Measurements from ENCODE around the gene STEAP2.

DNA sequence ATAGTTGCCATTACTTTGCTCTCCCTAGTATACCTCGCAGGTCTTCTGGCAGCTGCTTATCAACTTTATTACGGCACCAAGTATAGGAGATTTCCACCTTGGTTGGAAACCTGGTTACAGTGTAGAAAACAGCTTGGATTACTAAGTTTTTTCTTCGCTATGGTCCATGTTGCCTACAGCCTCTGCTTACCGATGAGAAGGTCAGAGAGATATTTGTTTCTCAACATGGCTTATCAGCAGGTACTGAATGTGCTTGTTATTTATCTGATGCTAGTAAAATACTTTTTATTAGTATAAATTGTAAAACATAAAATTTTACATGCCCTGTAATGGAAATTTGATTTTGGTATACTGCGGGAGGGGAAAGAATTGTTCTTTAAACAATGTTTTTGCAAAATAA, 15.7 kb downstream of the STEAP2 start:
- TF ChIP-seq, protein P1, sequence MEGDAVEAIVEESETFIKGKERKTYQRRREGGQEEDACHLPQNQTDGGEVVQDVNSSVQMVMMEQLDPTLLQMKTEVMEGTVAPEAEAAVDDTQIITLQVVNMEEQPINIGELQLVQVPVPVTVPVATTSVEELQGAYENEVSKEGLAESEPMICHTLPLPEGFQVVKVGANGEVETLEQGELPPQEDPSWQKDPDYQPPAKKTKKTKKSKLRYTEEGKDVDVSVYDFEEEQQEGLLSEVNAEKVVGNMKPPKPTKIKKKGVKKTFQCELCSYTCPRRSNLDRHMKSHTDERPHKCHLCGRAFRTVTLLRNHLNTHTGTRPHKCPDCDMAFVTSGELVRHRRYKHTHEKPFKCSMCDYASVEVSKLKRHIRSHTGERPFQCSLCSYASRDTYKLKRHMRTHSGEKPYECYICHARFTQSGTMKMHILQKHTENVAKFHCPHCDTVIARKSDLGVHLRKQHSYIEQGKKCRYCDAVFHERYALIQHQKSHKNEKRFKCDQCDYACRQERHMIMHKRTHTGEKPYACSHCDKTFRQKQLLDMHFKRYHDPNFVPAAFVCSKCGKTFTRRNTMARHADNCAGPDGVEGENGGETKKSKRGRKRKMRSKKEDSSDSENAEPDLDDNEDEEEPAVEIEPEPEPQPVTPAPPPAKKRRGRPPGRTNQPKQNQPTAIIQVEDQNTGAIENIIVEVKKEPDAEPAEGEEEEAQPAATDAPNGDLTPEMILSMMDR (IDR thresholded peaks at IDR 0.05; ENCODE audit: extremely low read depth in 1 of 2, insufficient read depth in 1 of 2, low read depth in 1 of 2, low read length in 2 of 2): no peak
- no peak for TF ChIP-seq POLR2A (IDR thresholded peaks at IDR 0.05; ENCODE audit: low read depth, low read length)
- no peak for TF ChIP-seq EZH2 (IDR thresholded peaks at IDR 0.05; ENCODE audit: borderline replicate concordance, low read depth, low read length, severe bottlenecking)
- no peak for TF ChIP-seq MYC (IDR thresholded peaks at IDR 0.05; ENCODE audit: low read depth, low read length)
